Gastroesophageal sphincter (tissue), 4 donors: ENCODE data around the gene PRR13. TPM values are rescaled to one million over a fixed set of nuclear protein-coding genes. Genes with fewer than 3 reads are reported as not detected.
A peak's percentile ranks its signal among the peaks of the same experiment; 100 is the strongest.

ENCODE experiments used
- ATAC-seq: fragments of 150-250 bp; one replicate; pipeline ENCODE4 v1.9.1; 2016; ENCODE audit warnings: mild to moderate bottlenecking, moderate library complexity
- H3K27ac ChIP-seq, 4 donors: fragments of 200-600 bp; sonication (generic) in 3 of 4; 1 replicate in 3 of 4; 2 replicates in 1 of 4; pipeline ENCODE4 v1.5.1; 2016 to 2019
- H3K27me3 ChIP-seq: fragments of 200-600 bp; sonication (generic); one replicate; pipeline ENCODE4 v1.5.1; 2019
- H3K36me3 ChIP-seq, 2 donors: fragments of 200-600 bp; sonication (generic); one replicate each; pipeline ENCODE4 v1.5.1; 2019; ENCODE audit warnings: control low read depth in 1 of 2
- H3K4me1 ChIP-seq, 3 donors: fragments of 200-600 bp; sonication (generic); 1 replicate in 2 of 3; 2 replicates in 1 of 3; pipeline ENCODE4 v1.5.1; 2016 to 2019; ENCODE audit warnings: control low read depth in 2 of 3
- H3K4me3 ChIP-seq, 2 donors: fragments of 200-600 bp; sonication (generic); one replicate each; pipeline ENCODE4 v1.5.1; 2019; ENCODE audit warnings: mild to moderate bottlenecking in 1 of 2, moderate library complexity in 1 of 2
- H3K9me3 ChIP-seq, 3 donors: fragments of 200-600 bp; sonication (generic); one replicate each; pipeline ENCODE4 v1.5.1; 2017 to 2019; ENCODE audit warnings: control low read depth in 2 of 3
- EP300 ChIP-seq: sonication (generic); formaldehyde crosslinking; IDR thresholded peaks from one replicate; pipeline ENCODE4 v1.6.1; 2017; ENCODE audit warnings: antibody characterized with exemption, mild to moderate bottlenecking
- POLR2A ChIP-seq, 2 donors: fragments of 450-650 bp; IDR thresholded peaks; one replicate each; pipeline ENCODE4 v1.6.1; 2017; ENCODE audit warnings: antibody characterized with exemption in 2 of 2, mild to moderate bottlenecking in 2 of 2, moderate library complexity in 1 of 2
- POLR2AphosphoS5 ChIP-seq: sonication (generic); formaldehyde crosslinking; IDR thresholded peaks from one replicate; pipeline ENCODE4 v1.6.1; 2017; ENCODE audit warnings: antibody characterized with exemption
- WGBS, 2 donors: methylation state at CpG; one replicate each; pipeline ENCODE4 v1.1.5; 2018; ENCODE audit warnings: low coverage in 1 of 2; 5-methylcytosine and 5-hydroxymethylcytosine counted together
- total RNA-seq, 4 donors: library from RNA; depleted of rRNA; stranded (reverse); fragments of >200 nt; gene quantifications; one replicate each; pipeline ENCODE4 v1.1.0, GENCODE V29; 2016
- TF ChIP-seq, protein P1 (sequence below), 4 experiments: fragments of 200-600 bp in 2 of 4; fragments of 450-650 bp in 2 of 4; sonication (generic) in 1 of 4; IDR thresholded peaks; one replicate each; pipeline ENCODE4 v1.5.1; 2017 to 2019; ENCODE audit warnings: antibody characterized with exemption in 4 of 4, mild to moderate bottlenecking in 2 of 4, moderate library complexity in 2 of 4

Gene PRR13
- total RNA-seq, 4 donors from 2014 or later = 54.2 to 73.2 (median 69.6) TPM

DNA sequence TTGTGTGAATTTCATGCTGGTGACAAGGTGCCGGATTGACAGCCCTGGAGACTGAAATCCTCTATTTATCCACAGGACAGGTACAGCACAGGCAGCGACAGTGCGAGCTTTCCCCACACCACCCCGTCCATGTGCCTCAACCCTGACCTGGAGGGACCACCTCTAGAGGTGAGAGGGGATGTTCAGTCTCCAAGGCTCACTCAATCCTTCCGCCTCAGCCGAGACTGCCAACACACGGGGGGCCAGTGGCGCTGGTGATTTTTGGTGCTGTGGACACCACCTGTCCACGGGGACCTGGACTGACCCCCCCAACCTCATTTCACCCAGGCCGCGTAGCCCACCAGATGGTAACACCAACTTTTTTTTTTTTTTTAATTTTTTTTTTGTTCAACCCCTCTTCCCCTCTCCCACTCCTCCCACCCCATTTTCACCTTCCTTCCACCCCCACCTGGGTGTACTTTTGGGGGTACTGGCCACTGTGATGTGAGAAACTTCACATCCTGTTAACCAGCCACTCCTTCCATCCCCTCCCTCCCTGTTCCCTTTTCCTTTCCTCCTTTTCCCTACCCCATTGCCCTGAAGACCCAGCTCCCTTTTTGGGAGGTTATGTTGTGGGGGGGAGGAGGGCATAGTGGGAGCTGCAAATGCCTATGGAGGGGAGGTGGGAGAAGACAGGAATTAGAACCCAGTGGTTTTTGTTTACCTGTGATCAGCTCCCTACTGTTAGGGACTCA is 23.3 kb downstream of the PRR13 start:
- Histone ChIP-seq H3K9me3 (no peaks in the 10 kb centered on the region), H3K27me3 (no peaks in the 10 kb centered on the region), H3K4me1 (peaks cover 3 to 80% (median 10%) of the 10 kb centered on the region in 3 donors), H3K4me3 (no peak overlapping the region), H3K36me3 (peaks cover 31 to 100% of the 10 kb centered on the region in 2 donors), H3K27ac (peak overlapping the region in 1 of 4 donors; percentile 21)
- WGBS, 2 donors = 53 to 65% methylated on average over 3 to 6 of the region's 11 CpGs
- no peak for ATAC-seq
- TF ChIP-seq, protein P1, sequence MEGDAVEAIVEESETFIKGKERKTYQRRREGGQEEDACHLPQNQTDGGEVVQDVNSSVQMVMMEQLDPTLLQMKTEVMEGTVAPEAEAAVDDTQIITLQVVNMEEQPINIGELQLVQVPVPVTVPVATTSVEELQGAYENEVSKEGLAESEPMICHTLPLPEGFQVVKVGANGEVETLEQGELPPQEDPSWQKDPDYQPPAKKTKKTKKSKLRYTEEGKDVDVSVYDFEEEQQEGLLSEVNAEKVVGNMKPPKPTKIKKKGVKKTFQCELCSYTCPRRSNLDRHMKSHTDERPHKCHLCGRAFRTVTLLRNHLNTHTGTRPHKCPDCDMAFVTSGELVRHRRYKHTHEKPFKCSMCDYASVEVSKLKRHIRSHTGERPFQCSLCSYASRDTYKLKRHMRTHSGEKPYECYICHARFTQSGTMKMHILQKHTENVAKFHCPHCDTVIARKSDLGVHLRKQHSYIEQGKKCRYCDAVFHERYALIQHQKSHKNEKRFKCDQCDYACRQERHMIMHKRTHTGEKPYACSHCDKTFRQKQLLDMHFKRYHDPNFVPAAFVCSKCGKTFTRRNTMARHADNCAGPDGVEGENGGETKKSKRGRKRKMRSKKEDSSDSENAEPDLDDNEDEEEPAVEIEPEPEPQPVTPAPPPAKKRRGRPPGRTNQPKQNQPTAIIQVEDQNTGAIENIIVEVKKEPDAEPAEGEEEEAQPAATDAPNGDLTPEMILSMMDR (IDR thresholded peaks at IDR 0.05) = no peak
- TF ChIP-seq EP300 (no peak), POLR2AphosphoS5 (no peak)

DNA sequence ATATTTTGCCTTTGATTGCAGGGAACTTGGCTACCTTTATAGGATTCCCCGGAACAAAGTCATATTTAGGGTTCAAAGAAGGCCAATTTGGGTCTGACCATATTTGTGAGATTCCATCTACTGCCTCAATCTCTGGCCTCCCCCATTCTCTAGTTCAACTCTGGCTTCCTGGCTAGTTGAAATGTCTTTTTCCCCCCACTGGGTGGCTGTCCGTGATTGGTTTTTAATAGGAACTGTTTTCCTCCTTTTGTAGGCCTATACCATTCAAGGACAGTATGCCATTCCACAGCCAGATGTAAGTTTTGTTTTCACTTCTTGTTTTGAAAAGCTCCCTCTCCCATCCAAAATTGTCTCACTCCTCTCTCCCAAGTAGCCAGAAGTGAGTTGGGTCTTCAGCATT is 24.1 kb downstream of the PRR13 start:
- no peaks in the 10 kb centered on the region for H3K27me3 ChIP-seq
- peaks cover 3 to 80% (median 7%) of the 10 kb centered on the region in 3 donors for H3K4me1 ChIP-seq
- TF ChIP-seq POLR2AphosphoS5 (no peak), EP300 (no peak), POLR2A (IDR thresholded peaks at IDR 0.05) (no peak)
- TF ChIP-seq, protein P1 (IDR thresholded peaks at IDR 0.05) = no peak
- ATAC-seq = no peak
- H3K27ac ChIP-seq = peak overlapping the region in 2 of 4 donors; percentile 7 to 15
- 37 to 39% methylated on average over 2 of the region's 2 CpGs for WGBS, 2 donors
- no peak overlapping the region for H3K4me3 ChIP-seq
- H3K36me3 ChIP-seq = peaks cover 27 to 100% of the 10 kb centered on the region in 2 donors
- no peaks in the 10 kb centered on the region for H3K9me3 ChIP-seq

DNA sequence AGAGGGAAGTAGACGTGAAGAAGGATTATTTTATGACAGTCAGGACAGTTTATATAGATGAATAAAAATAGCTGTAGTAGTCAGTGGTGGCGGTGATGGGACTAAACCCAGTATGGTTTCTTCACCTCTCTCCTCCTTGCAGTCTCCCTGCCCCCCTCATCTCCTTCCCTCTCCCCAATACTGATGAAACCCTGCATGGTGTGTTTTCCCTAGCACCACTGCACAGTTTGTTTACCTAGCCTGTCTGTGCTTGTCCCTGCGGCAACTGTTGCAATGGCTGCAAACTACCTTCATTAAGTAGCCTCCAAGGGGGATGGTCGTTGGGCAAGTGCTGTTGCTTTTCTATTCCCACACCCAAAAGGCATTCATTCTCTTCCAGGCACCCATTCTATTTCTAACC is 25.1 kb downstream of the PRR13 start:
- peaks cover 24 to 100% of the 10 kb centered on the region in 2 donors for H3K36me3 ChIP-seq
- TF ChIP-seq POLR2A (IDR thresholded peaks at IDR 0.05) = no peak
- no peak for TF ChIP-seq POLR2AphosphoS5
- no peak for TF ChIP-seq EP300
- TF ChIP-seq, protein P1 (IDR thresholded peaks at IDR 0.05) = no peak
- H3K27ac ChIP-seq = peak overlapping the region in 1 of 4 donors; percentile 4
- H3K4me1 ChIP-seq = peaks cover 3 to 80% (median 3%) of the 10 kb centered on the region in 3 donors
- WGBS, 2 donors = 42 to 54% methylated on average over 2 to 4 of the region's 4 CpGs
- H3K27me3 ChIP-seq = no peaks in the 10 kb centered on the region
- no peak overlapping the region for H3K4me3 ChIP-seq
- no peak for ATAC-seq
- H3K9me3 ChIP-seq = no peaks in the 10 kb centered on the region

DNA sequence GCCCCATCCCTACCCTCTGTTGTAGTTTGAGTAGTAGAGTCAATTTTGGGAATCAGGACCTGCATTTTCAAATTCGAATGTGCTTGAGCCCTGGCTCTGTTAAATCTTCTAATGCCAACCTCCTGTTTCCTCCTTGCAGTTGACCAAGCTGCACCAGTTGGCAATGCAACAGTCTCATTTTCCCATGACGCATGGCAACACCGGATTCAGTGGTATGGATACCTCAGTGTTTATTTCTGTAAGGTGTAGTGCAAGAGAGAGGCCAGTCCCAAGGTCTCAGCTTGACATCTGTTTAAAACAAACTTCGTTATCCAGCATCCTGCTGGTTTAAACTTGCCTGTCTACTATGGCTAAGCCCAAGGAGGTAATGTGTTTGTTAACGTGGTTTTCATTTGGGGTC is 25.5 kb downstream of the PRR13 start:
- Histone ChIP-seq H3K4me3 (no peak overlapping the region), H3K27ac (peak overlapping the region in 1 of 4 donors; percentile 4), H3K27me3 (no peaks in the 10 kb centered on the region), H3K9me3 (no peaks in the 10 kb centered on the region), H3K36me3 (peaks cover 20 to 100% of the 10 kb centered on the region in 2 donors), H3K4me1 (peaks cover 3 to 80% (median 3%) of the 10 kb centered on the region in 3 donors)
- 35 to 48% methylated on average over 5 of the region's 5 CpGs for WGBS, 2 donors
- TF ChIP-seq EP300 = no peak
- TF ChIP-seq, protein P1 (IDR thresholded peaks at IDR 0.05) = no peak
- no peak for TF ChIP-seq POLR2A (IDR thresholded peaks at IDR 0.05)
- TF ChIP-seq POLR2AphosphoS5 = no peak
- no peak for ATAC-seq

DNA sequence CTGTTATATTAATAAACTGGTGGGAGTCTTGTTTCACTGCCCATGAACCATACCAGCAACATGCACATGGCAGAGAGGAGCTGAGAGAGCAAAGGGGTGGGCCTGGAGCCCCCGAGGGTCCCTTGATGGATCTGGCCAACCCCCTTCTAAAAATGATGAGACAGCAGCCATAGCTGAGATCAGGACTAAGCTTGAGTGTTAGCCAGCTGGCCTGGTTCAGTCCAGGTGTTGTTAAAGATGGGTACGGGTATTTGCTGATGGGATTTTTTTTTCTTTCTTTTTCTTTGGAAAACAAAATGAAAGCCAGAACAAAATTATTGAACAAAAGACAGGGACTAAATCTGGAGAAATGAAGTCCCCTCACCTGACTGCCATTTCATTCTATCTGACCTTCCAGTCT is 26.3 kb downstream of the PRR13 start:
- Histone ChIP-seq H3K4me1 (peaks cover 3 to 80% (median 3%) of the 10 kb centered on the region in 3 donors), H3K27ac (no peak overlapping the region), H3K36me3 (peaks cover 13 to 100% of the 10 kb centered on the region in 2 donors), H3K27me3 (no peaks in the 10 kb centered on the region), H3K9me3 (no peaks in the 10 kb centered on the region), H3K4me3 (no peak overlapping the region)
- no peak for TF ChIP-seq EP300
- TF ChIP-seq POLR2A (IDR thresholded peaks at IDR 0.05) = no peak
- TF ChIP-seq, protein P1 (IDR thresholded peaks at IDR 0.05) = no peak
- TF ChIP-seq POLR2AphosphoS5 = no peak
- ATAC-seq = no peak
- WGBS, 2 donors = 22 to 73% methylated on average over 1 to 2 of the region's 2 CpGs
